HG02642 (cell line): Measurements from ENCODE around the gene CCDC9B.

Experiments used
- ATAC-seq: cut with Tn5 transposase; IDR thresholded peaks from one replicate; pipeline ENCODE4 v1.9.1; 2021; ENCODE audit warnings: mild to moderate bottlenecking; ENCODE audit not compliant: unreplicated experiment, poor library complexity

Gene CCDC9B

DNA sequence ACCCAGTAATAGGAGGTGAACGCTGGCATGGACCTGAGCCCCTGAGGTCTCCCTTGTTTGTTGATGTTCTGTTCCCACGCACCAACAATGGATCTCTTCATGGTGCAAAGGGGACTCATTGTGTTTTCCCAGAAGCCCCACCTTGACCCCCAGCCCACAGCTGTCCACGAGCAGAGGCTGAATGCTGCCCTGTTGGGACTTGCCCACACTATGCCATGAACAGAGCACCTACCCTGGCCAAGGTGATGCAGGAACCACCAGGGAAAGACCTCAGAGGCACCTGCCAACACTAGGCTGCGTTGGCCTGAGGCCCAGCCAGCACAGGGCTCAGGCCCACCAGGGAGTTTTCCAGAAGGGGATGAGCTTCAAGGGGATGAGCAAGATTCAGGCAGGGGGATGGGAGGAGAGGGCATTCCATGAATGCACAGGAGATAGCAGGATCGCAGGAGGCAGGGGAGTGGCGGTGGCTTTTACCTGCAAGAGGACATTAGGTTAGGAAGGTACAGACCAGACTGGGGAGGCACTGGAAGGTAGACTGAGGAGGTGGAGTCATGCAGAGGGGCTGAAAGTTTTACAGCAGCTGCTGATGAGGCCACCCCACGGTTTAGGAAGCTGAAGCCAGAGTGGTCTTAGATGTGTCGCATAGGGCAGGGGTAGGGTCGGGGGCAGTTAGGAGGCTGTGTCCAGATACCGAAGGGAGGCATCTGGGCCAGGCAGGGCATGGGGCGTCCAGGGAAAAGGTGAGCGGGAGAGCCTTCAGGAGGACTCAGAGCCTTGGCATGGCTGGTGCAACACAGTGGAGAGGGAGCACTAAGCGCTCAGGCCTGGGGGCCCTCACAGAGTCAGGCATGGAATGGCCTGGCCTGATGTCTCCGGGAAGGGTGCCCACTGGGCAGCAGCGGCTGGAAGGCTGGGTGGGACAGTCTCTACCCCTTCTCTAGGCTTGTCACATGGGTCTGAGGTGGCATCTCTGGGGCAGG is 6.1 kb upstream of the CCDC9B start:
- ATAC-seq, result no peak

DNA sequence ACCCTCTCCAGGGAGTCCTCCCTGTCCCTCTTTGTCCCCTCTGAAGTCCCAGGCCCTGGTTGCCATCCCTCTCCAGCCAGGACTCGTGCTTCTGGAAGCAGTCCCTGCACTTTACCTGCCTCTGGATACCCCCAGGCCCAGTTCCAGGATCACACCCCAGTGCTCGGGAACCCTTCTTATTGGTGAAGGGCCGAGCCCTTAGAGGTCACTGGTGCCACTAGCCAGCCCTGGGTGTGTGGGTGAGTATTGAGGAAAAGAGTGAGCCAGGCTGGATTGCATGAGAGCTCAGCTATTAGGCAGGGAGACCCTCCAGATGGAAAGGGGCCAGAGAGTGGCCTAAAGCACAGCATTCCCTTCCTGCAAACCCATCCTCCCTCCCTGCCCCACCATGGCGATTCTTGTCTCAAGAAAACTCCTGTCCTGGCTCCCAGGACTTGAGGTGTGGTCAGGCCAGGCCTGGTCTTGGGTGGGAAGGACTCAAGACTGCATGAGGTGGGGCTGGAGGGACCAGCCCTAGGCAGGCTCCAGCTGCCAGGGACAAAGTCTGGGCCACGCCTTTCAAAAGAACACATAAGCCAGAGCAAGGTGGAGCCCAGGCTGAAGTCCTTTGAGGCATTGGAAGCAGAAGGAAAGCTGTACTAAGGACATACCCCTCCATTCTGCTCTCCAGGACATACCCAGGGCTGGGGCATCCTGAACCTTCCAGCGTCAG is 5.3 kb upstream of the CCDC9B start:
- ATAC-seq, result no peak

DNA sequence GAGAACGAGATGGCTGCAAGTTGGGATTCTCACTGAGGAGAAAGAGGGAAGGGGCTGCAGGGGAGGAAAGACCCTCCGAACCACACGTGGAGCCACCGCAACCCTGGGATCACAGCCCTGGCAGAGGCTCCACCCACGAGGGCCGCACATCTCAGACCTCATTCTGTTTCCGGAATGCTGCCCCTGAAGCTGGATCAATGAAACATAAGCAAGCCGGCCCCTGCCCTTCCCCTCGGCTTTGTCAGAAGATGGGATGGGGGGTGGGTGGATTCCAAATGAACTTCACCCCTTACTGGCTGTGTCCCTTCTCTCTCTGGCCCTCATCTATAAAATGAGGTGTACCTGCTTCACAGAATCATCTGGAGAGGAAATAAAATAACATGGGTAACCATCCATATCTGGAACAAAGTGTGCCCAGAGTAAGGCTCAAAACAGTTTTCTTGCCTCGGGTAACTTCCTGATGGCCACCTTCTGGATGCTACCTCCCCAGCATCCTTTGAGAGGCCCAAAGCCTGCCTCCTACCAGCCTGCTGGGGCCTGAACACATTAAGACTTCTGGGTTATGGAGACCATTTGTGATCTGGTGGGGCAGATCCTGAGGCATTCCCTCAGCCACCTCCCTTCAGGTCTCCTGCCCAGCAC is 4.6 kb upstream of the CCDC9B start:
- no peak for ATAC-seq

DNA sequence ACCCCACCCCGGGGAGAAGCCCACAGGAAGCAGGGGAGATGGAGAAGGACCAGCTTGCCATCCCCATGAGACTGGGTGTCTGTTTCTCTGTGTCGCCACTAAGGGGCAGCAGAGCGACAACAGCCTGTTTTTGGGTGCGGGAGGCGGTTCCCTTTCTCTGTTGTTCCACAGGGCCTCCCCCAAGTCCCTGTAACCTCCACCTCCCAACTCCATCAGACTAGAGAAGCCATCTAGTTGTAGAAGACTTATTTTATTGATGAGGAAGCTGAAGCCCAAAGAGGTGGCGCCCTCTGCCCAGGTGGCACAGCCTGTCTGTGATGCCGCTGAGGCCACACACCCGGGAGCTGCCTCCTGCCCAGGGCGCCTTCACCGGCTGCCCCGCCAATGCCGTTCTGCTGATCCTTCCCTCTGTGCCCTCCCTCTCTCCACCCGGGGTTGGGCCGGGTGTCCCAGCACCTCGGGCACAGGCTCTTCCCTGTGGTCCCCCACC is 3.9 kb upstream of the CCDC9B start:
- no peak for ATAC-seq

DNA sequence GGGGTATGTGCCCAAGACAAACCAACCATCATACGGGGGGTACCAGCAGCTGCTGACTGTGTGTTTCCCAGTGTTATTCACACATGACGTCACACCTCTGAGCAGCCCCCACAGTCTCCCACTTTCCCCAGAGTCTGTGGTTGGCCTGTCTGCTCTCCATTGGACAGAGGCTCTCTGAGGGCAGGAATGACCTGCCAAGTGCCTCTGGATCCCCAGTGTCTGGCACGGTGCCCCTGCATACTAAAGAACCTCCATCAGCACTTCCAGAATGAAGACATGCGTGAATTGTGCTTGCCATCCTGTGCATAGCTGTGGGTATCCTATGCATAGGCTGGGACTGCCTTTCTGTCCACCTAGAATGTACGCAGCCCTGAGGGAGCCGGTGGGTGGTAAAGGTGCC is 3.5 kb upstream of the CCDC9B start:
- ATAC-seq, result no peak

DNA sequence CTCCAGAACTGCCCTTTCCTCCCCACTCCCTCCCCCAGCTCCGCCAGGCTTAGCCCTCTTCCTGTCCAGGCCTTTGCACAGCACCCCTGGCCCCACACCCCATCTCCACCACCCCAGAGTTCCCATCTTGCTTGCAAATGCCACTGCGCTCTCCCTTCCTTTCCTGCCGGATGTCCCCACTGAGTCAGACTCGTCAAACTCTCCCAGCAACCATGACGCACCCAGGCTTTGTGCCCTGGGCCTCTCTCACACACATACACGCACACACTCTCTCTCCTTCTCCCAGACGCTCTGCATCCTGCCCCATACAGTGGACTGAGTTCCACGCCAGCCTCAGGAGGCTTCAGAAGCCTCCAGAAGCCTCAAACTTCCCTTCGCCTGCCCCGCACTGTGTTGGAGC is 2.8 kb upstream of the CCDC9B start:
- no peak for ATAC-seq

DNA sequence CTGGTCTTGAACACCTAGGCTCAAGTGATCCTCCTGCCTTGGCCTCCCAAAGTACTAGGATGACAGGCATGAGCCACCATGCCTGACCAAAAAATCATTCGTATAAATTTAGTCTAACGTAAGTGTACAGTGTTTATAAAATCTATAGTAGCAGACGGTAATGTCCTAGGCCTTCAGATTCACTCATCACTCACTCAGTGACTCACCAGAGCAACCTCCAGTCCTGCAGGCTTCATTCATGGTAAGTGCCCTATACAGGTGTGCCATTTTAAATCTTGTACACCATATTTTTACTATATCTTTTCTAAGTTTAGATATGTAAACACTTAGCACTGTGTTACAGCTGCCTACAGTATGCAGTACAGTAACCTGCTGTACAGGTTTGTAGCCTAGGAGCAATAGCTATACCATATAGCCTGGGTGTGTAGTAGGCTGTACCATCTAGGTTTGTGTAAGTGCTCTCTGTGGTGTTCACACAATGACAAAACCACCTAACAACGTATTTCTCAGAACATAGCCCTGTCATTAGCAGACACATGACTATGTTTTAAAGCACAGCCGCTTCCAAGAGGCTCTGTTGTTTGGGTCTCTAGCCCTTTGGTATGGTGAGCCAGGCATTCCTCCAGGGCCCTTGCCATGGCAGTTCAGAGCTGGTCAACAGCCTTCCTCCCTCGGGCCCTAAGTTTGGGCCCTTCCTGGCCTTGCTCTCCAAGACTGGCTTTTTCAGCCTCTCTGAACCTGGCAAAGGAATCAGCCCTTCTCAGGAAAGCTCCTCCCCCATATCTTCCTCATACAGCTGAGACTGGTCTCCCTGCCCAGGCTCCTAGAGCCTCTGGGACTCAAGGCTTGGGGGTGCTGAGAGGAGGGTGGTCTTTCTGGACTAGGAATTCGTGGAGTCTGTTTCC is 1.9 kb upstream of the CCDC9B start:
- ATAC-seq, result no peak

DNA sequence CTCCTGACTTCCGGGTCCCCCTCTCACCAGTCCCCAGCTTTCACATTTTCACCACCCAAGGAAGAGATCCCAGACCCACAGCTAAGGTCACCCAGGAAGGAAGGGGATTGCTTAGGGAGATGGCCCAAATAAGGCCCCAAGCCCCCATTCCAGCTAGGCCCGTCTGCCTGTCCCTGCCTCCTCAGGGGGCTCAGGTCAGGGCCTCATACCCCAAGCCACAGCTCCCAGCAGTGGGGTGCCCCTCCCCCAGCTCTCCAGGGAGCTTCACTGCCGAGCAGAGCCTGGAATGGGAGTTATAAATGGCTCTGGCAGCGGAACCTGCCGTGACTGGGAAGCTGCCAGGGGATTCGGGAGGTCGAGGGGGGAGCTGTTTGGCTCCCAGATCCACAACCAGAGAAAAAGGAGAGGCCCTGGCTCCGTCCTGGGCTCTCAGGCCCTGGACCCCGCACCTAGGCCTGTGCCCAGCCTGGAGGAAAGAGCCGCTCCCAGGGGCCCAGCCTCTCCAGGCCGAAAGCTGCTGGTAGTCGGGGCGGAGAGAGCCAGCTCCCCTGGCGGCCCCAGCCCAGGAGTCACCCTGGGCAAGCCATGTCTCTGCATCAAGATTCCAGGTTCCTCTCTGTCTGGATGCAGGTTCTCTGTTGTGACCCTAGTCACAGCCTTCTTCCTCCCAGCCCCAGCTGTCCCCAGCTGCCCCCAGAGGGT is 550 bp downstream of the CCDC9B start:
- ATAC-seq, result no peak

DNA sequence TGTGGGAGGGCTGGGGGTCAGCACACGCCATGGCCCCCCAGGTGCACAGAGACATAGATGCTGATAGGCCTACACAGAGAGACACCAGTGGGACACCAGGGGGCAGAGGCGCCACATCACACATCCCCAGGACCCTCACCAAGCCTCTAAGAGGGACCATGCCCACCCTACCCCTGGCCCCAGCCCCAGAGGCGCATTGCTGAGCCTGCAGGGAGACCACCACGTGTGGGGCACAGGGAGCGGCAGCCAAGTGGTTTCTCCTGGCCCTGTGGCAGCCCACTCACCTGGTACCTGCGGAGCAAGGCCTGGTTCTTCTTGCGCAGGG is 1.2 kb downstream of the CCDC9B start:
- no peak for ATAC-seq

DNA sequence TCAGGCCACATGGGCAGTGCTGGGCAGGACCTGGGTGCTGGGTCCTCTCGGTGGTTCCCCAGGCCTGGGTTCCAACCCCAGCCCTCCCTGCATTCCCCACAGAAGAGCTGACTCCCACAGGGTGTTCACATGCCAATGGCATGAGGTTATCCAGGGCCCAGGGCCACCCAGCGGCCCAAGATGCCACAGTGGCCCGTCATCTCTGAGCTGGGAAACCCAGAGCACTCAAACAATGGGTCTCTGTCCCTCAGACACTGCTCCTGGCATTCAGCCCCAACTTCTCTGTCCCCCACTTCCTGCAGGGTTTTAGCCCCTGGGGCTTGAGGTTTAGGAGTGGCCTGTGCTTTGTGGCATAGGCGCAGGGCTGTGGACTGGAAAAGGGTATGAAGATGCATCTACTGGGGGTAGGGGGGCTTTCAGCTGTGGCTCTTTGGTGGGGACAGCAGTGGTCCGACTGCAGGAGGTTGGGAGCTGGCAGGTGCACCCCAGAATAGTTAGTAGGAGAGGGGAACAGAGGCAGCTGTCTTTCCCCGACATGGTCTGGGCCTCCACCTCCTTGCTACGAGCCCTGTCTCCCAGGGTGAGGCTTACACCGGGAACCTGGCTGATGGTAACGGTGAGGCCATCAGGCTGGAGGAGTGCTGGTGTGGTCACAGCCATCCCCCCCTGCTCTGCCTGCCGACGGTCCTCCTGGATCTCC is 1.7 kb downstream of the CCDC9B start:
- no peak for ATAC-seq

DNA sequence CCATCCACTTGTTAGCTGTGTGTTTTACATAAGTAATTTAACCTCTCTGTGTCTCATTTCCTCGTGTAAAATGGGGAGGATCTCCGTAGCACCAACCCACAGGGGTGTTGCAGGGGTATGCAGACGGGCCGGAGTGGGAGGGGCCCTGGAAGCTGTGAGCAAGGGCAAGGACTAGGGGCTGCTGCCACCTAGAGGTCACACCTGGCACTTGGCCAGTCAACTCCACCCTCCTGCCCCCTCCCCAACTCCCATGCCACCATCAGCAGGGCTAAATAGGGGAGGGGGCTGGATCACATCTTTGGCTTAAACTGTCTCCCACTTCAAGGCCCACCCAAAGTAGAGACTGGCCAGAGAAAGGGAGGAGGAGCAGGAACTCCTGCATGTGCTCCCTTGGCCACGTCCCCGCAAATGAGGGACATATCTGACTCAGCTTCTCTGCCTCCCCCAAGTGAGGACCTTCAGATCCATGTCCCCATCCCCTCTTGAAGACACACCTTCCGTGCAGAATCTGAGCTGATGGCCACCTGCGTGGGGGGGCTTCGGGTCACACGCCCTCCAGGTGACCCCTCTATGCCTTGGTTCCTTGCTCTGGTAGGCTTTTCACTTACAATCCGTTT is 2.6 kb downstream of the CCDC9B start:
- peak; percentile 54 for ATAC-seq

DNA sequence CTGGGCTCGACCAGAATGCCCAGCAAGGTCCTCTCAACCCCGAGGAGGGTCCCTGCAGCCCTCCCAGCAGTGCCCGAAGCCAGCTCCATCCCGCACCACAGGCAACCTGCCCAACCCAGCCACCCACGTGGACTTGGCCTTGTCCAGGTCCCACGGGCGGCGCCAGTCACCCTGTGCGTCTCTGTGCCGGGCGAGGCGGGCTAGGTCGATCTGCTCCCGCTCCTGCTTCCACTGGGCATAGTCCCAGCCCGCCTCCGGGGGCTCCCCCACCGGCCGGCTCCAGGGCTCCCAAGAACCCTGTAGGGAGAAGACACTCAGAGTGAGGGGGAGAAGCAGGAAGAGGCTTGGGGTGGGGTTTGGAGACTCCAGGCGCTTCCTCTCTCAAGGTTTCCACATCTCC is 3.1 kb downstream of the CCDC9B start:
- no peak for ATAC-seq

DNA sequence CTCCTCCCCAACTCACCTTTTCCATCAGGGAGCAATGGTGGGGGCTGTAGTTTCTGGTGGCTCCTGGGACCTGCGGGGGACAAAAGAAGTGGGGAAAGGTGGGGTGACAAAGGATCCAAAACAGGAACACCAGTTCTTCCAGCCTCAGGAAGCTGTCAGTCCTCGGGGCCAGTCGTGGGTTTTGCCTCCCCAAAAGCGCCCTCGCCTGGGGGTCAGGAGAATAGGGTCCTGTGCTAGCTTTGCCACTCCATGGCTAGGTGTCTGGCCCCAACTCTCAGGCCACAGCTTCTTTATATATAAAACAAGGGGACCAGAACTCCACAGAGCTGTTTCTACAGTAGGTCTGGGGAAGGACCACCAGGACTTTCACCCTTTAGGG is 4.0 kb downstream of the CCDC9B start:
- no peak for ATAC-seq

DNA sequence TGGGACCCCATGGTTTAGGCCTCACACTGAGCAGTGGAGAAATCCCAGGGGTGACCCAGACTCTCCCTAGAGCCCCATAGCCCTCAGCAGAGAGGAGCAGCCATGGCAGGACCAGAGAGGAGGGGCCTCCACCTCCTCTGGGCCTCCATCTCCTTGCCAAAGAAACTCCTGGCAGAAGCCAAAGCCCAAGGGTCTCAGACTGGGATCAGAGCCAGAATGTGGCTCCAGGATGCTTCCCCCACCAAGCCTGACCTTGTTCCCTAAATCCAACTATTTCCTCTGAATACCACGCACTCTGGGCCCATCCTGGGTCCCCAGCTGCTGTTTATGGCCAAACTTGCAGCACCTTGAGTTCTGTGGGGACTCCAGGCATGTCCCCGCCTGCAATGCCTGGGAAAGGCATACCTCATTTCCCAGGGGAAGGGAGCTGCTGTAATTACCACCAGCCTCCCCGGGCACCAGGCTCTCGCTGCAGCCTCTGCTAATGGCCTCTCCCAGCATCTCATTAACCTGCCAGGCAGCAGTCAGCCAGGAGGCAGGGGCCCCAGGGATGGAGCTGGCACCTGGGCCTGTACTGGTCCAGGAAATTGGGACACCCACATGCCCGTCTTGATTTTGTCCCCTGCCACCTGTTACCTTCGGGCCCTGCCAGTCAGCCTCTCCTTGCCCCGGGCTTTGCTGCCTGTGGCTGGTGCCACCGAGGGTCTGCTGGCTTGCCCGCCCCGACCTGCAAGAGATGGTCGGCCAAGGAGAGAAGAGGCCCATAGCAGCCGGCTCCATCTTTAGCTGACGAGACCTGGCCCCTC is 4.6 kb downstream of the CCDC9B start:
- ATAC-seq, result no peak

DNA sequence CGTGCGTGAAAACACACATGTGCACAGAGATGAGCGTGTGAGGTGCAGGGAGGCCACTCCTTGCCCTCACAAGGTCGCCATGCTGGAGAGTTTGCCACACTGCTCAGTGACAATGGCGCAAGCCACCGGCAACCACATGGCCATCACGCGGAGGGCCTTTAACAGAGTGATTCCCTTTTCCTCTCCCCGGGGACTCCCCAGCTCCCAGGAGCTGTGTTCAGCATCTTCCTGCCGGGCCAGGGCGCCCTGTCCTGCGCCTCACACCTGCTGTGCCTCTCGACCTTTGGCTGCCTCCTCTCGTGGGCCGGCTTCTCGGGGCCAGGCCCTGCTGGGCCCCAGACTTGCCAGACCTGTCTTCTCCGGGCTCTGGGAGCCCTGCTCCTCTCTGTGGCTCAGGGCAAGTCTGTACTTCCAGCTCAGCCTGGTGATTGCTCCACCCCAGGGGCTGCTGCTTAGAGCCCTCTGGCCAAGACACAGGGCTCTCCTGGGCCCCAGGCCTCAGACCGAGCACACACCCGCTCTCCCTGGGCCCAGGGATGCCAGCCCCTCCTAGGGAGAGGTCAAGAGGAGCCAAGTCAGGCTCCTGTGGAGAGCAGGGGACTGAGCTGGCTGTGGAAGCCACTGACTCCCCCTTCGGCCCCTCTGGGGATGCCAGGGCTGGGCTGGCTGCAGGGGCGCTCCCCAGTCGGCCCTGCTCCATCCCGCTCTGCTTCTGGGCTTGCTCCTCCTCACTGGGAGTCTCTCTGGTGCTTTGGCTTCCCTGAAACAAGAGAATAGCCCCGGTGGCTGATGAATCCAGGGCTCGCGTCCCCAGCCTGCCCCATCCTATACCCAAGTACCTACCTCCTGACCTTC is 5.6 kb downstream of the CCDC9B start:
- ATAC-seq, result no peak

DNA sequence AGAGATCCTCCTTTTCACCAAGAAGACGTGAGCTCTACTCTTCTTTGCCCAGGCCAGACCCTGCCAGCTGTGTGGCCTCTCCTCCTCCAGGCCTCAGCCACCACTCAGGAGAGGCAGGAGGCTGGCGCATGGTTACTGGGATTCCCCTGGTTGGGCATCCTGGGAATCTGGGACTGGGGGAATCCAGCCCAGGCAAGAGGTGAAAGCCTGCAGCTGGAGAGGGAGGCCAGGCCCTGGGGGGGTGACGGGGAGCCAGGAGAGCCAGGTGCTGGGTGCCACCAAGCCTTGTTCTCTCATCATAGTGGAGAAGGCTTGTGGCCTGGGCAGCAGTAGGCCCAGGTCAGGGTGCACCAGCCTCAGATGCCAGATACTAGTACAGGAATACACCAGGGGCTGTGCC is 6.2 kb downstream of the CCDC9B start:
- no peak for ATAC-seq
